Endothelial cell of umbilical vein (primary cell): ENCODE results near the gene RPTN. TPM values are rescaled to one million over a fixed set of nuclear protein-coding genes. Genes with fewer than 3 reads are reported as not detected.
A peak's percentile ranks its signal among the peaks of the same experiment; 100 is the strongest.

Experiments used
- BruUV-seq: library from RNA; stranded (reverse); fragments of 400-500 nt; replicated peaks from 2 replicates; lab custom pipeline; 2021; lab: Mats Ljungman, UMichigan
- CTCF ChIA-PET: fragments of 300-600, 350-600 bp; sonication (Branson Sonifier 250); formaldehyde crosslinking; loops from one replicate; lab custom pipeline; 2021; ENCODE audit warnings: antibody characterized with exemption, inconsistent platforms; lab: Charles Lee
- POLR2A ChIA-PET: fragments of 300-600, 350-600 bp; sonication (Branson Sonifier 250); formaldehyde crosslinking; loops from one replicate; lab custom pipeline; 2021; ENCODE audit warnings: antibody characterized with exemption, inconsistent platforms; lab: Charles Lee
- DNase-seq: peaks from one replicate; pipeline ENCODE4 v3.0.0-alpha.2; 2011; ENCODE audit warnings: low read depth, low spot score
- FAIRE-seq: peaks from 2 replicates; lab custom pipeline; 2011; peaks lifted over from hg19 to GRCh38; lab: Jason Lieb, UNC
- H2AFZ ChIP-seq: 2 replicates; pipeline ENCODE4 v1.6.0; 2012; ENCODE audit warnings: low read depth, low read length, control low read depth, inconsistent platforms
- H3K27ac ChIP-seq: 2 replicates; pipeline ENCODE4 v1.5.1; 2011; ENCODE audit warnings: low read depth, mild to moderate bottlenecking, control low read depth, low read length, moderate library complexity; ENCODE audit not compliant: insufficient read depth
- H3K27me3 ChIP-seq, 2 experiments: 2 replicates each; pipeline versions ENCODE4 v1.6.0 to v1.6.1; 2011; ENCODE audit warnings: low read length in 2 of 2, mixed read lengths in 1 of 2; ENCODE audit not compliant: control insufficient read depth in 2 of 2, insufficient read depth in 2 of 2
- H3K36me3 ChIP-seq, 2 experiments: 2 replicates in 1 of 2; 3 replicates in 1 of 2; pipeline ENCODE4 v1.5.1; 2011; ENCODE audit warnings: low read length in 2 of 2, mild to moderate bottlenecking in 1 of 2, moderate library complexity in 1 of 2; ENCODE audit not compliant: control insufficient read depth in 2 of 2, insufficient read depth in 2 of 2; ENCODE audit errors: extremely low read depth in 1 of 2
- H3K4me1 ChIP-seq: 3 replicates; pipeline ENCODE4 v1.5.1; 2011; ENCODE audit warnings: mild to moderate bottlenecking, low read length; ENCODE audit not compliant: control insufficient read depth, insufficient read depth; ENCODE audit errors: extremely low read depth
- H3K4me2 ChIP-seq: 2 replicates; pipeline ENCODE4 v1.6.1; 2011; ENCODE audit warnings: low read length, control low read depth, mixed read lengths; ENCODE audit not compliant: insufficient read depth
- H3K4me3 ChIP-seq, 3 experiments: fragments of 200-600 bp in 1 of 3; sonication (generic), shearing (Covaris generic) in 1 of 3; replicated peaks in 1 of 3; 2 replicates each; pipeline ENCODE4 v1.5.1; 2011 to 2016; ENCODE audit warnings: control low read depth in 3 of 3, low read length in 3 of 3, mild to moderate bottlenecking in 2 of 3, inconsistent platforms in 1 of 3, low read depth in 1 of 3, moderate library complexity in 1 of 3; ENCODE audit not compliant: insufficient read depth in 1 of 3
- H3K79me2 ChIP-seq: 2 replicates; pipeline ENCODE4 v1.6.0; 2012; ENCODE audit warnings: low read length, inconsistent platforms; ENCODE audit not compliant: control insufficient read depth, insufficient read depth
- H3K9ac ChIP-seq: replicated peaks from 2 replicates; pipeline ENCODE3; 2011; ENCODE audit warnings: low read length, control low read depth; ENCODE audit not compliant: insufficient read depth; ENCODE audit errors: extremely low read depth
- H3K9me1 ChIP-seq: replicated peaks from 3 replicates; pipeline ENCODE4 v1.6.0; 2011; ENCODE audit warnings: mild to moderate bottlenecking, low read length; ENCODE audit not compliant: control insufficient read depth, insufficient read depth; ENCODE audit errors: extremely low read depth
- H3K9me3 ChIP-seq: replicated peaks from 2 replicates; pipeline ENCODE4 v1.5.1; 2012; ENCODE audit warnings: low read length, inconsistent platforms; ENCODE audit not compliant: control insufficient read depth, insufficient read depth
- H4K20me1 ChIP-seq: replicated peaks from 2 replicates; pipeline ENCODE3; 2011; ENCODE audit warnings: mild to moderate bottlenecking, low read length; ENCODE audit not compliant: control insufficient read depth, insufficient read depth; ENCODE audit errors: extremely low read depth
- CTCF ChIP-seq, 2 donors: IDR thresholded peaks; 1 replicate in 1 of 2; 2 replicates in 1 of 2; pipeline ENCODE4 v1.5.1; 2011; ENCODE audit warnings: low read length in 2 of 2, mild to moderate bottlenecking in 2 of 2, moderate library complexity in 2 of 2, control low read depth in 1 of 2, inconsistent platforms in 1 of 2, low read depth in 1 of 2; ENCODE audit not compliant: insufficient read depth in 1 of 2; ENCODE audit errors: extremely low read depth in 1 of 2
- FOS ChIP-seq: IDR thresholded peaks from 2 replicates; pipeline ENCODE4 v1.6.1; 2011; ENCODE audit warnings: mild to moderate bottlenecking, low read length, moderate library complexity, borderline replicate concordance; ENCODE audit not compliant: insufficient read depth
- MAX ChIP-seq: IDR thresholded peaks from 2 replicates; pipeline ENCODE4 v1.6.1; 2011; ENCODE audit not compliant: insufficient read depth, insufficient read length
- POLR2A ChIP-seq: IDR thresholded peaks from 2 replicates; pipeline ENCODE4 v1.6.1; 2012; ENCODE audit warnings: low read depth, mild to moderate bottlenecking, control low read depth, low read length
- POLR2AphosphoS5 ChIP-seq: IDR thresholded peaks from 2 replicates; pipeline ENCODE4 v1.6.1; 2012; ENCODE audit warnings: low read depth, mild to moderate bottlenecking, control low read depth, low read length, moderate library complexity; ENCODE audit not compliant: insufficient read depth
- dilution Hi-C: fragments of 300-500 bp; cut with MboI; formaldehyde crosslinking; loops from one replicate; pipeline ENCODE4 v1.15.0; 2019; ENCODE audit warnings: low sequenced_read_pairs; ENCODE audit not compliant: extremely low pct_ligation_motif_present
- intact Hi-C: fragments of 100-400 bp; cut with micrococcal nuclease; formaldehyde crosslinking; loops from one replicate; pipeline ENCODE4 v1.10.0; 2022
- polyA plus RNA-seq, 4 experiments: library from polyadenylated mRNA; depleted of rRNA in 3 of 4; stranded (reverse) in 3 of 4; unstranded in 1 of 4; fragments of >200 nt; gene quantifications; 2 replicates each; pipeline versions ENCODE4 v1.2.1 to v1.2.3, GENCODE V29; 2011 to 2012; ENCODE audit warnings: missing spikeins in 1 of 4
- total RNA-seq: library from RNA; stranded (reverse); gene quantifications from 2 replicates; pipeline ENCODE4 v1.2.3, GENCODE V29; 2021

The RPTN gene
- total and polyA plus RNA-seq, 2 donors (not counting 3 experiments of a cell fraction or from before 2014, with no cell fraction given) = not detected

- Histone ChIP-seq H3K9ac (no peak overlapping the region), H3K4me3 (no peak overlapping the region), H3K36me3 (no peaks in the 10 kb centered on the region), H3K9me1 (no peaks in the 10 kb centered on the region), H3K27me3 (peaks cover 0 to 4% of the 10 kb centered on the region in 2 experiments), H3K79me2 (no peaks in the 10 kb centered on the region), H2AFZ (no peak overlapping the region), H4K20me1 (no peaks in the 10 kb centered on the region), H3K4me1 (peaks cover 5% of the 10 kb centered on the region), H3K4me2 (no peak overlapping the region), H3K9me3 (no peaks in the 10 kb centered on the region), H3K27ac (no peak overlapping the region)
- FAIRE-seq (no peak), DNase-seq (no peak)
- CTCF ChIA-PET = interaction anchor here (2.6 to 4.4 kb wide), 2 partner anchors 157 to 268 kb away, joined by 8 to 56 read pairs; no protein-coding TSS in a partner anchor
- BruUV-seq = no TSS peak
- dilution Hi-C loops (no loop called here), intact Hi-C loops (loop anchor here (1.0 kb wide), 1 partner anchor 157 kb away; no protein-coding TSS in a partner anchor)
- TF ChIP-seq MAX (no peak), FOS (no peak), POLR2A (no peak)
- POLR2A ChIA-PET = no interaction called here
Observed at GRCh38 chr1:152190589-152190988, 31.6 kb upstream of the RPTN start.

- H3K4me3 ChIP-seq = peak overlapping the region in 2 of 3 experiments; percentile 43 to 48
- H3K27ac ChIP-seq = no peak overlapping the region
- BruUV-seq = no TSS peak
- peak overlapping the region; percentile 94 for H2AFZ ChIP-seq
- no peaks in the 10 kb centered on the region for H3K9me1 ChIP-seq
- ChIA-PET POLR2A (no interaction called here), CTCF (interaction anchor here (0.8 to 7.5 kb wide), 15 partner anchors 9 to 276 kb away, joined by 3 to 296 read pairs (median 4); no protein-coding TSS in a partner anchor)
- dilution Hi-C loops = no loop called here
- FAIRE-seq = peak; percentile 88
- H3K36me3 ChIP-seq = no peaks in the 10 kb centered on the region
- peak overlapping the region; percentile 68 for H3K4me2 ChIP-seq
- TF ChIP-seq MAX = no peak
- peak; percentile 65 to 72 for TF ChIP-seq CTCF (IDR thresholded peaks at IDR 0.05; ENCODE audit: extremely low read depth in 1 of 2, insufficient read depth in 1 of 2, low read depth in 1 of 2, low read length in 2 of 2)
- no peak for TF ChIP-seq FOS
- TF ChIP-seq POLR2AphosphoS5 = no peak
- H3K4me1 ChIP-seq = peaks cover 5% of the 10 kb centered on the region
- no peaks in the 10 kb centered on the region for H3K9me3 ChIP-seq
- peak; percentile 65 for DNase-seq
- H3K27me3 ChIP-seq = peaks cover 0 to 4% of the 10 kb centered on the region in 2 experiments
- no peaks in the 10 kb centered on the region for H3K79me2 ChIP-seq
- H3K9ac ChIP-seq = no peak overlapping the region
- no peaks in the 10 kb centered on the region for H4K20me1 ChIP-seq
- intact Hi-C loops = loop anchor here (1.0 to 10.0 kb wide), 5 partner anchors 138 to 268 kb away; no protein-coding TSS in a partner anchor
Observed at GRCh38 chr1:152189657-152190442, 30.8 kb upstream of the RPTN start.
